Effector CD4-positive, alpha-beta T cell (primary cell): ENCODE measurements around the gene SCYGR8.
A peak's percentile ranks its signal among the peaks of the same experiment; 100 is the strongest.

Source experiments
- DNase-seq: peaks from one replicate; pipeline ENCODE4 v3.0.0-alpha.2; 2020

Gene SCYGR8

GRCh38 chr2:227765788-227766372 is 20.2 kb downstream of the SCYGR8 start:
- no peak for DNase-seq

GRCh38 chr2:227766373-227766883 is 20.7 kb downstream of the SCYGR8 start:
- DNase-seq, result peak; percentile 47

DNA sequence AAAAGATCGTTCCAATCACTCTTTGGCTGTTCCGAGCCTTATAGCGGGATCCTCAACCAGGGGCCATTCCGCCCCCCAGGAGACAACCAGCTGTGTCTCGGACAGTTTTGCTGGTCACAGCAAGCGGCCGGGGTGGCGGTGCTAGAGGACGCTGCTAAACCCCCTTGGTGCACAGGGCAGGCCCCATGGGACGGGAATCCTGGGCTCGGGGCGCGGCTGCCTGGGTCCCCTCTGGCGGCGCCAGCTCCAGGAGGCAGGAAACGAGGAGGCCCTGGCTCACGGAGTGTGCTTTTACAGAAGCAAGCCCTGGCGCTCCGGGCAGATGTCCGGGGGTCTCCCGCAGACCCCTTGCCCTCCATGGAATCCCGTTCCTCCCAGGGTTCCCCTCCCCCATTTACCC is 22.1 kb downstream of the SCYGR8 start:
- no peak for DNase-seq

DNA sequence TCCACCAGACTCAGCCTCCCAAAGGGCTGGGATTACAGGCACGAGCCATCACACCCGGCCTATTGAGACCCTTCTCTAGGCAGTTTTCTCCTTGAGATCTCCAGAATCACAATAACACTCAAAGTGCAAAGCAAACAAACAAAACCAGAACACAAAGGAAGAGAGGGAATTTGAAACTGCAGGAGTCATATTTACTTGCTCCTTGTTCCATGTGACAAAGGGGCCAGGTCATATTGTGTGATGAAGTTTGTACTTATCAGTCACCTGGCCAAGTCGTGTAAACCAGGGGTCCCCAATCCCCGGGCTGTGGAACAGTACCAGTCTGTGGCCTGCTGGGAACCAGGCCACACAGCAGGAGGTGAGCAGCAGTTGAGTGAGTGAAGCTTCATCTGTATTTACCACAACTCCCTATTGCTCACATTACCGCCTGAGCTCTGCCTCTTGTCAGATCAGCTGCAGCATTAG is 26.5 kb downstream of the SCYGR8 start:
- no peak for DNase-seq

DNA sequence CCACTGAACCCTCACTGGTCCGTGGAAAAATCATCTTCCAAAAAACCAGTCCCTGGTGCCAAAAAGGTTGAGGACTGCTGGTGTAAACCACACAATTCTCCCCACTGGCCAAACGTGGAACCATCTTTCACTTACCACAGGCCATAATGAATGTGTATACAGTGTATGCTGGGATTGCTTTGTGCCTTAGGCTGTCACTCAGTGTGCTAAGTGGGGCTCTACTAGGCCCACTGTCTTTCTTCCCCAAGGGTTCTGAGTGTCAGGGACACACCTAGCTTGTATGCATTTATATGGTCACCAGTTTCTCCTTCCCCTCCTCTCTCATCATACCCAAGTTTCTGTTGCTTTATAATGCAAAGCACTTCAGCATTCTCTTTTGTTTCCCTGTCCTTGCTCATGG is 27.2 kb downstream of the SCYGR8 start:
- no peak for DNase-seq

DNA sequence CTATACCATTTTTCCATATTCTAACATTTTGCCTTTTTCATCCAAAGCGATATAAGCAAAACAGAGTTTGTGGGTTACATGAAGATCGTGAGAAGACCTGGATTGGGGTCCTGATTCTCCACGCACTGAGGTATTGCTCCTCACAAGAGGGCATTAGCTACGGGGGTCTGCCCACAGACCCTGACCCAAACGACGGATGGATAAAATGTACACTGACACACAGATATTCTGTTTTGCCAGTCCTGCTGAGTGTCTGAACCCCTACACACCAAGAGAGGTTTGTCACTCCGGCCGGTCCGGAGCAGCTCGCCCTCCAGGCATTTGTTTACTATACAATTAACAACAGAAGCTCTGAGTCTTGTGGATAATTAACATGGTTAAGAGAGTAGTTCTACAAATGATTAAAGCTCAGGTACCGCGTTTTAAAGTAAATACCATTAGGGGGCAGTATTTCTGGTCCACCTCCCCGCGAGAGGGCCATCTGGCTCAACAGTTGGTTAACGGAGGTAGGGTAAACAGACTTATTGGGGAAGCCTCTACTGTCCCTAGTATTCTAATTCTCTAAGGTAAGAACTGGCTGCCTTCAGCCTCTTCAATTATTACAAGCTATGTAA is 28.4 kb downstream of the SCYGR8 start:
- no peak for DNase-seq

DNA sequence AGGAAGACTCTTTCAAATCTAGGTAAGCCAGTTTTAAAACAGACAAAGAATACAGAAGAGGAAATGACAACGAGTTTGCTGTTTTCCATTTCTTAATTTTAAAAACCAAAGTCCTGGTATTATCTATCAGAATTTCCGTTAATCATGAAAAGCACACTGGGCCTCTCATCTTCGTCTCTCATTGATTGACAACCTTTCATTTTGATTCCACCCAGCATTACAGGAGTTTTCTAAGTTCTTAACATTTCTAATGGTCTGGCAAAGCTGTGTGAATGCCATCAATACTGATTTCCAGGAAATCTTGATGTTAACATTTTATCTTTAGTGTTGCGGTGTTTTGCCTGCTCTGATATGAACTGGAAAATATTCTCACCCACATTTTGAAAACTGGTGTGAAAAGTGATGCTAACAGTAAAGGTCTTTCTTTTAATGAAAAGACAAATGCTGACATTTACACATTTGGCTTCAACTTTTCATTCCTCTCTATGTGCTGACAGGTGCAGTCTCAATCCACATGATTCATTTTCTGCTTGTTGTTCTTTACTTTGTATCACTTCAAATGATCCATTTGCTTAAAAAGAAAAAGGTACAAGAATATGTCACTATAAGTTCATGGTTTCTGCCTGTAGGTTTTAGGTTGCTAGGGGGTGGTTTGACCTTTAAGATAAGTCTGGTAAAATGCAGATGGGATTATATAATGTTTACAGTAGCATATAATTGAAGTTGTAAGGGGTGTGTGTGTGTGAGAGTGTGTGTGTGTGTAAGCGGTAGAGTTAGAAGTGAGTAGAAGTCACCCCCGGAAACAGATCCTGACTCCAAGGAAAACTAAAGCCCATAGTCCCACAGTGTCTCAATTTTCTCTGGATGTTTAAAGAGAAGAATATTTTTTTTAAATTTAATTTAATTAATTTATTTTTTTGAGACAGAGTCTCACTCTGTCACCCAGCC is 29.5 kb downstream of the SCYGR8 start:
- no peak for DNase-seq

DNA sequence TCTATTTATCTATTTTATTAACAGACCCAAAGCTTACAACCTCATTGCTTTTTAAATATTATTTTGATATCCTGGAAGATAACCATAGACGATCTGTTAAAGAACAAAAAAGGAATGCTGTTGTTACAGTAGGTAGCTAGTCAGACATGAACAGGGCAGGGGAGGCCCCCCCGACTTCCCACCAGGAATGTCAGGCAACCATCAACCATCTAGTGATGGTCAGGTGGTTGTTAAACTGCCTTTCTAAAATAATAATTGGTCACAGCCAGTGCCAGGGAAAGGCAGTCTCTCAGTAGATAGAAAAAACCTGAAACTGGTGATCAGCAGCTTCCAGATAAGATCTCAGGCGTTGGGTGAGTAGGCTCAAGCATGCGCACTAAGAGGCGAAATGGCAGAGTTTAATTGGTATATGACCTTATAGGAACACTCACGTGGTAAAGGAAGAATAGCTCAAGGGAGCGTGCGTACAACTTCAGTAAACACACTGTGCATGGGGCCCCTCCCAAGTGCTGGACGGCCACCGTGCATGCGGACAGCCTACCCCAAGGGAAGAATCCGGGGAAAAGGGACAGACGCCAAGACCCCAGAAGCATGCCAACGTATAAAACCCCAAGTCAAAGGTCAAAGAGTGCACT is 35.4 kb downstream of the SCYGR8 start:
- no peak for DNase-seq

GRCh38 chr2:227781841-227782240 is 36.1 kb downstream of the SCYGR8 start:
- DNase-seq, result no peak

- DNase-seq, result no peak
These were observed 37.1 kb downstream of the SCYGR8 start for GRCh38 chr2:227782804-227783203.

DNA sequence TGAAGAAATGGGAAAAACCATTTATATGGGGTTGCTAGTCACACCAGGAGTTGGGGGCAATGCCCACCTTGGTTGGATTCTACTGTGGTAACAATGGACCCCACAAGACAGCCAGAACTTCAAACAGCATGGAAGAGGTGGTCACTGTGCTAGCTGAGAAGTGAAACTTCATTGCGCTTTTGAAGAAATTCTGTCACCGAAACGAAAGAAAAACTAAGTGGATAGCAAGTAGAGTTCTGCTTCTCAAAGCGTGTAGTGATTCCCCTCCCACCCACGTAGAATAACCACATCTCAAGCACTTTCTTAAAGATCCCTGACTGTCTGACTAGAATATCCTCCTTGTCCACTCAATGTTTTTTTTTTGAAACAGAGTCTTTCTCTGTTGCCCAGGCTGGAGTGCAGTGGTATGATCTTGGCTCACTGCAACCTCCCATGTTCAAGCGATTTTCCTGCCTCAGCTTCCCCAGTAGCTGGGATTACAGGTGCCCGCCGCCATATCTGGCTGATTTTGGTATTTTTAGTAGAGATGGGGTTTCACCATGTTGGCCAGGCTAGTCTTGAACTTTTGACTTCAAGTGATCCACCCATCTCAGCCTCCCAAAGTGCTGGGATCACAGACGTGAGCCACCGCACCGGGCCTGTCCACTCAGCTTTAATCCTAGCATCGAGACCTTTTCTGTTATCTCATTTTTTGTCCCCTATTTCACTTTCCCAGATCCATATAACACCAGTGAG is 37.9 kb downstream of the SCYGR8 start:
- DNase-seq, result no peak

GRCh38 chr2:227785293-227785692 is 39.6 kb downstream of the SCYGR8 start:
- DNase-seq, result no peak

GRCh38 chr2:227788561-227789018 is 42.9 kb downstream of the SCYGR8 start:
- DNase-seq, result no peak

GRCh38 chr2:227789803-227790202 is 44.1 kb downstream of the SCYGR8 start:
- DNase-seq, result no peak

DNA sequence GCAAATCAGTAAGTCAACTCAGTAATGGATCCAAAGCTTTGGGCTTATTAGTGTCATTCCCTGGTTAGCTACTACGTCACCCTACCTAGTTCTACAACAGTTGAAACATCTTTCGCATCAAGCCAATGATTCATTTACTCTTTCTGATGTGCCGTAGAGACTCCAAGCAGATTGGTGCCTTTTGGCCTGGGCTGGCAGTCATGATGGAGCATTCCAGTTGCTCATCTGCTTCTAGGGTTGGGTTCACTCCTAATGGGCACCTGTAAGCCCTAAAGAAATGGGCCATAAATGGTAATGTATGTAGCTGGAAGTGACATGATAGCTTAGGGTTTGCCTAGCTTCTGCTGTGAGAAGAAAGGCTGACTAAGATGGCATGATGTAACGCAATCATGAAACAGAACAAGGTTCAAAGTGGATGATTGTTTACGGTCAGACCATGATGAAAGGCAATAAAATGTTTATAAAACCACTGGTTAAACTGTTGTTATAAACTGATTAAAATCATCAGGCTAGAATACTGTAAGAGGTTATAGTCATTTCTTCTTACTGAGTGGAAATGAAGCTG is 47.5 kb downstream of the SCYGR8 start:
- no peak for DNase-seq
